Measurements from ENCODE around the gene SLC4A1. TPM values are rescaled to one million over a fixed set of nuclear protein-coding genes. Genes with fewer than 3 reads are reported as not detected.
"Not testable (repeated sequence)": the region's sequence is repeated elsewhere in the genome, so short reads cannot be mapped to it uniquely, and the experiment has no call there.

Gene SLC4A1
- total and polyA plus RNA-seq, 2 donors (not counting 3 experiments of a cell fraction or from before 2014, with no cell fraction given): not detected

- BruUV-seq (replicated peaks): no TSS peak
- POLR2A ChIA-PET: interaction anchor here (0.7 kb wide), 1 partner anchor 235 kb away, joined by 16 read pairs; no protein-coding TSS in a partner anchor
- DNase-seq (ENCODE audit: low read depth, low spot score) (no peak), FAIRE-seq (no peak)
- no peaks in the 10 kb centered on the region for H3K79me2 ChIP-seq (ENCODE audit: control insufficient read depth, insufficient read depth, low read length)
- no peak overlapping the region for H3K9ac ChIP-seq (replicated peaks; ENCODE audit: extremely low read depth, insufficient read depth, low read length)
- no peak overlapping the region for H3K4me2 ChIP-seq (ENCODE audit: insufficient read depth, low read length)
- H3K27ac ChIP-seq (ENCODE audit: insufficient read depth, low read depth, low read length): no peak overlapping the region
- no peaks in the 10 kb centered on the region for H3K36me3 ChIP-seq (ENCODE audit: control insufficient read depth in 2 of 2, extremely low read depth in 1 of 2, insufficient read depth in 2 of 2, low read length in 2 of 2)
- intact Hi-C loops (cut with micrococcal nuclease): no loop called here
- CTCF ChIA-PET: interaction anchor here (0.6 kb wide), 1 partner anchor 60 kb away, joined by 3 read pairs; no protein-coding TSS in a partner anchor
- no peak for TF ChIP-seq MYC (IDR thresholded peaks at IDR 0.05; ENCODE audit: low read depth, low read length)
- no peak for TF ChIP-seq GATA2 (IDR thresholded peaks at IDR 0.05; ENCODE audit: insufficient read depth, insufficient read length, low read depth, low read length)
- no peak for TF ChIP-seq POLR2AphosphoS5 (IDR thresholded peaks at IDR 0.05; ENCODE audit: insufficient read depth, low read depth, low read length)
- TF ChIP-seq JUN (IDR thresholded peaks at IDR 0.05; ENCODE audit: borderline replicate concordance, insufficient read depth, insufficient read length, low read depth): no peak
- no peak for TF ChIP-seq EZH2 (IDR thresholded peaks at IDR 0.05; ENCODE audit: borderline replicate concordance, low read depth, low read length, severe bottlenecking)
- no peak overlapping the region for H3K4me3 ChIP-seq (replicated peaks in 1 of 3; ENCODE audit: insufficient read depth in 1 of 3, low read depth in 1 of 3, low read length in 3 of 3)
- H3K4me1 ChIP-seq (ENCODE audit: control insufficient read depth, extremely low read depth, insufficient read depth, low read length): peaks cover 3% of the 10 kb centered on the region
- H3K27me3 ChIP-seq (ENCODE audit: control insufficient read depth in 2 of 2, insufficient read depth in 2 of 2, low read length in 2 of 2): peaks cover 0 to 2% of the 10 kb centered on the region in 2 experiments
- no peak overlapping the region for H2AFZ ChIP-seq (ENCODE audit: low read depth, low read length)
- dilution Hi-C loops (cut with MboI; ENCODE audit: extremely low pct_ligation_motif_present, low sequenced_read_pairs): no loop called here
- H4K20me1 ChIP-seq (replicated peaks; ENCODE audit: control insufficient read depth, extremely low read depth, insufficient read depth, low read length): no peaks in the 10 kb centered on the region
- H3K9me1 ChIP-seq (replicated peaks; ENCODE audit: control insufficient read depth, extremely low read depth, insufficient read depth, low read length): no peaks in the 10 kb centered on the region
- no peaks in the 10 kb centered on the region for H3K9me3 ChIP-seq (replicated peaks; ENCODE audit: control insufficient read depth, insufficient read depth, low read length)
These were observed 26.8 kb downstream of the SLC4A1 start for GRCh38 chr17:44241106-44241624.

GRCh38 chr17:44237886-44238285 is 30.0 kb downstream of the SLC4A1 start:
- POLR2A ChIA-PET; H3K27me3 ChIP-seq (ENCODE audit: control insufficient read depth in 2 of 2, insufficient read depth in 2 of 2, low read length in 2 of 2); FAIRE-seq; H4K20me1 ChIP-seq (replicated peaks; ENCODE audit: control insufficient read depth, extremely low read depth, insufficient read depth, low read length); dilution Hi-C loops (cut with MboI; ENCODE audit: extremely low pct_ligation_motif_present, low sequenced_read_pairs); H3K9me3 ChIP-seq (replicated peaks; ENCODE audit: control insufficient read depth, insufficient read depth, low read length); H3K27ac ChIP-seq (ENCODE audit: insufficient read depth, low read depth, low read length); H3K4me1 ChIP-seq (ENCODE audit: control insufficient read depth, extremely low read depth, insufficient read depth, low read length); intact Hi-C loops (cut with micrococcal nuclease); H3K4me3 ChIP-seq (replicated peaks in 1 of 3; ENCODE audit: insufficient read depth in 1 of 3, low read depth in 1 of 3, low read length in 3 of 3); BruUV-seq (replicated peaks); H3K9ac ChIP-seq (replicated peaks; ENCODE audit: extremely low read depth, insufficient read depth, low read length); H2AFZ ChIP-seq (ENCODE audit: low read depth, low read length); H3K79me2 ChIP-seq (ENCODE audit: control insufficient read depth, insufficient read depth, low read length); H3K36me3 ChIP-seq (ENCODE audit: control insufficient read depth in 2 of 2, extremely low read depth in 1 of 2, insufficient read depth in 2 of 2, low read length in 2 of 2); H3K4me2 ChIP-seq (ENCODE audit: insufficient read depth, low read length); H3K9me1 ChIP-seq (replicated peaks; ENCODE audit: control insufficient read depth, extremely low read depth, insufficient read depth, low read length); DNase-seq (ENCODE audit: low read depth, low spot score); CTCF ChIA-PET: not testable (repeated sequence)

All from endothelial cell of umbilical vein (primary cell).